Measurements from ENCODE around the gene COL6A2. TPM values are rescaled to one million over a fixed set of nuclear protein-coding genes. Genes with fewer than 3 reads are reported as not detected.

The COL6A2 gene
- total and polyA plus RNA-seq, 10 of the 15 experiments (the other 5 are each of a cell fraction or from before 2014, with no cell fraction given): 0.16 to 1.3 (median 0.34) TPM; not detected in 7

GRCh38 chr21:46054031-46054430 lies 43.9 kb upstream of the COL6A2 start:
- Histone ChIP-seq H3K79me2 (ENCODE audit: control insufficient read depth, insufficient read depth, low read length) (no peaks in the 10 kb centered on the region), H3K4me2 (ENCODE audit: control insufficient read depth, insufficient read depth) (no peak overlapping the region), H3K4me3 (no peak overlapping the region), H3K36me3 (ENCODE audit: control insufficient read depth in 2 of 2, insufficient read depth in 2 of 2, low read length in 1 of 2) (no peaks in the 10 kb centered on the region), H4K20me1 (ENCODE audit: control insufficient read depth, insufficient read depth) (no peaks in the 10 kb centered on the region), H3K27ac (ENCODE audit: control insufficient read depth, insufficient read depth) (no peak overlapping the region), H3K27me3 (replicated peaks in 1 of 2; ENCODE audit: control insufficient read depth in 2 of 2, insufficient read depth in 2 of 2, low read length in 1 of 2) (no peaks in the 10 kb centered on the region), H2AFZ (ENCODE audit: control insufficient read depth, low read depth, low read length) (no peak overlapping the region), H3K4me1 (ENCODE audit: control insufficient read depth, insufficient read depth, low read length) (peaks cover 3% of the 10 kb centered on the region; the same call in 1 of the 2 replicates), H3K9ac (ENCODE audit: control insufficient read depth, insufficient read depth, low read length) (no peak overlapping the region), H3K9me3 (replicated peaks; ENCODE audit: control insufficient read depth, insufficient read depth, low read length) (no peaks in the 10 kb centered on the region; the same call in 2 of the 3 replicates)
- DNase-seq (ENCODE audit: low read depth, low spot score): no peak
- CTCF ChIA-PET: no interaction called here
- 85% methylated on average over 10 of the region's 10 CpGs for WGBS (ENCODE audit: insufficient coverage, insufficient replicate concordance, low lambda C conversion rate, missing lambda C conversion rate)
- POLR2A ChIA-PET: no interaction called here
- in situ Hi-C loops (cut with MboI) (no loop called here), intact Hi-C loops (cut with micrococcal nuclease; ENCODE audit: unreplicated experiment) (no loop called here)
- ATAC-seq: no peak
- BruUV-seq (replicated peaks): no TSS peak
- FAIRE-seq: no peak
- RAD21 ChIA-PET (ENCODE audit: unreplicated experiment): no interaction called here
- SMC1A ChIA-PET (ENCODE audit: uncharacterized antibody, unreplicated experiment): no interaction called here
- TF ChIP-seq NR2C2 (IDR thresholded peaks at IDR 0.05; ENCODE audit: borderline replicate concordance, control insufficient read depth, insufficient read length, low read depth): no peak
- no peak for TF ChIP-seq SRF (IDR thresholded peaks at IDR 0.05; ENCODE audit: low read depth in 2 of 2, low read length in 2 of 2)
- TF ChIP-seq CHD1 (IDR thresholded peaks at IDR 0.05; ENCODE audit: low read depth, low read length): no peak
- TF ChIP-seq KAT2A (conservative IDR thresholded peaks at IDR 0.05; ENCODE audit: control insufficient read depth, low read depth, low read length): no peak
- no peak for TF ChIP-seq SP1 (IDR thresholded peaks at IDR 0.05; ENCODE audit: low read depth, low read length)
- no peak for TF ChIP-seq BCL3 (IDR thresholded peaks at IDR 0.05; ENCODE audit: borderline replicate concordance, insufficient read depth, low read depth, low read length, poor library complexity, severe bottlenecking)
- TF ChIP-seq E2F8 (IDR thresholded peaks at IDR 0.05; ENCODE audit: low read depth, partially characterized antibody): no peak
- no peak for TF ChIP-seq ZNF687 (IDR thresholded peaks at IDR 0.05)
- no peak for TF ChIP-seq NRF1 (conservative IDR thresholded peaks at IDR 0.05; ENCODE audit: low read depth, low read length)
- TF ChIP-seq ETV6 (conservative IDR thresholded peaks at IDR 0.05 in 1 of 2, IDR thresholded peaks at IDR 0.05 in 1 of 2; ENCODE audit: borderline replicate concordance in 1 of 2, low read depth in 1 of 2): no peak
- TF ChIP-seq ASH2L (IDR thresholded peaks at IDR 0.05; ENCODE audit: borderline replicate concordance, low read depth): no peak
- TF ChIP-seq USF2 (IDR thresholded peaks at IDR 0.05; ENCODE audit: borderline replicate concordance, low read depth, low read length): no peak
- no peak for TF ChIP-seq ZNF217 (IDR thresholded peaks at IDR 0.05)
